HEK293 (cell line): ENCODE measurements around the gene ITGA5.

ENCODE experiments used
- KLF7 ChIP-seq: fragments of 450-650 bp; formaldehyde crosslinking; IDR thresholded peaks from 2 replicates; pipeline ENCODE4 v1.5.1; 2016; ENCODE audit warnings: missing biosample characterization, missing genetic modification characterization, borderline replicate concordance
- OSR2 ChIP-seq: fragments of 450-650 bp; formaldehyde crosslinking; IDR thresholded peaks from 2 replicates; pipeline ENCODE4 v1.5.1; 2016; ENCODE audit warnings: missing biosample characterization, missing genetic modification characterization
- YY2 ChIP-seq: fragments of 450-650 bp; formaldehyde crosslinking; IDR thresholded peaks from 2 replicates; pipeline ENCODE4 v1.5.1; 2016; ENCODE audit warnings: missing biosample characterization, missing genetic modification characterization
- ZBTB21 ChIP-seq: fragments of 450-650 bp; formaldehyde crosslinking; IDR thresholded peaks from 2 replicates; pipeline ENCODE4 v1.5.1; 2017; ENCODE audit warnings: missing biosample characterization, missing genetic modification characterization
- ZBTB48 ChIP-seq: fragments of 450-650 bp; formaldehyde crosslinking; IDR thresholded peaks from 2 replicates; pipeline ENCODE4 v1.5.1; 2016; ENCODE audit warnings: missing biosample characterization, missing genetic modification characterization
- ZBTB6 ChIP-seq: fragments of 450-650 bp; formaldehyde crosslinking; IDR thresholded peaks from 2 replicates; pipeline ENCODE4 v1.5.1; 2017; ENCODE audit warnings: missing biosample characterization, missing genetic modification characterization
- ZFP69B ChIP-seq: fragments of 450-650 bp; formaldehyde crosslinking; IDR thresholded peaks from 2 replicates; pipeline ENCODE4 v1.5.1; 2016; ENCODE audit warnings: missing biosample characterization, missing genetic modification characterization
- ZNF146 ChIP-seq: fragments of 450-650 bp; formaldehyde crosslinking; IDR thresholded peaks from 2 replicates; pipeline ENCODE4 v1.5.1; 2016; ENCODE audit warnings: missing biosample characterization, missing genetic modification characterization
- ZNF211 ChIP-seq: fragments of 450-650 bp; formaldehyde crosslinking; IDR thresholded peaks from 2 replicates; pipeline ENCODE4 v1.5.1; 2016; ENCODE audit warnings: low read depth, missing biosample characterization, missing genetic modification characterization
- ZNF239 ChIP-seq: fragments of 450-650 bp; formaldehyde crosslinking; IDR thresholded peaks from 2 replicates; pipeline ENCODE4 v1.5.1; 2016; ENCODE audit warnings: missing biosample characterization, missing genetic modification characterization
- ZNF24 ChIP-seq: fragments of 450-650 bp; formaldehyde crosslinking; IDR thresholded peaks from 2 replicates; pipeline ENCODE4 v1.5.1; 2016; ENCODE audit warnings: missing biosample characterization, missing genetic modification characterization
- ZNF280C ChIP-seq: fragments of 450-650 bp; formaldehyde crosslinking; IDR thresholded peaks from 2 replicates; pipeline ENCODE4 v1.5.1; 2016; ENCODE audit warnings: missing biosample characterization, missing genetic modification characterization
- ZNF416 ChIP-seq: fragments of 450-650 bp; formaldehyde crosslinking; IDR thresholded peaks from 2 replicates; pipeline ENCODE4 v1.5.1; 2016; ENCODE audit warnings: missing biosample characterization, missing genetic modification characterization
- ZNF426 ChIP-seq: fragments of 450-650 bp; formaldehyde crosslinking; IDR thresholded peaks from 2 replicates; pipeline ENCODE4 v1.5.1; 2017; ENCODE audit warnings: missing biosample characterization, missing genetic modification characterization, mild to moderate bottlenecking, inconsistent platforms, moderate library complexity
- ZNF600 ChIP-seq: fragments of 450-650 bp; formaldehyde crosslinking; IDR thresholded peaks from 2 replicates; pipeline ENCODE4 v1.5.1; 2016; ENCODE audit warnings: missing biosample characterization, missing genetic modification characterization
- ZNF76 ChIP-seq: fragments of 450-650 bp; formaldehyde crosslinking; IDR thresholded peaks from 2 replicates; pipeline ENCODE4; 2016; ENCODE audit warnings: low read depth, missing biosample characterization, missing genetic modification characterization, borderline replicate concordance
- ZNF837 ChIP-seq: fragments of 450-650 bp; formaldehyde crosslinking; IDR thresholded peaks from 2 replicates; pipeline ENCODE4 v1.5.1; 2016; ENCODE audit warnings: missing biosample characterization, missing genetic modification characterization
- TF ChIP-seq, protein P1 (sequence below): fragments of 450-650 bp; formaldehyde crosslinking; IDR thresholded peaks from 2 replicates; pipeline ENCODE4 v1.5.1; 2016; ENCODE audit warnings: missing biosample characterization, missing genetic modification characterization
- TF ChIP-seq, protein P2 (sequence below): fragments of 450-650 bp; formaldehyde crosslinking; IDR thresholded peaks from 2 replicates; pipeline ENCODE4 v1.5.0; 2017; ENCODE audit warnings: missing biosample characterization, missing genetic modification characterization, borderline replicate concordance
- TF ChIP-seq, protein P3 (sequence below): fragments of 450-650 bp; formaldehyde crosslinking; IDR thresholded peaks from 2 replicates; pipeline ENCODE4 v1.5.1; 2016; ENCODE audit warnings: missing biosample characterization, missing genetic modification characterization
- TF ChIP-seq, protein P4 (sequence below): fragments of 450-650 bp; formaldehyde crosslinking; IDR thresholded peaks from 2 replicates; pipeline ENCODE4 v1.5.1; 2016; ENCODE audit warnings: missing biosample characterization, missing genetic modification characterization
- TF ChIP-seq, protein P5 (sequence below): fragments of 450-650 bp; formaldehyde crosslinking; IDR thresholded peaks from 2 replicates; pipeline ENCODE4; 2016; ENCODE audit warnings: missing biosample characterization, missing genetic modification characterization
- TF ChIP-seq, protein P6 (sequence below): fragments of 450-650 bp; formaldehyde crosslinking; IDR thresholded peaks from 2 replicates; pipeline ENCODE4 v1.5.1; 2016; ENCODE audit warnings: missing biosample characterization, missing genetic modification characterization

Gene ITGA5

DNA sequence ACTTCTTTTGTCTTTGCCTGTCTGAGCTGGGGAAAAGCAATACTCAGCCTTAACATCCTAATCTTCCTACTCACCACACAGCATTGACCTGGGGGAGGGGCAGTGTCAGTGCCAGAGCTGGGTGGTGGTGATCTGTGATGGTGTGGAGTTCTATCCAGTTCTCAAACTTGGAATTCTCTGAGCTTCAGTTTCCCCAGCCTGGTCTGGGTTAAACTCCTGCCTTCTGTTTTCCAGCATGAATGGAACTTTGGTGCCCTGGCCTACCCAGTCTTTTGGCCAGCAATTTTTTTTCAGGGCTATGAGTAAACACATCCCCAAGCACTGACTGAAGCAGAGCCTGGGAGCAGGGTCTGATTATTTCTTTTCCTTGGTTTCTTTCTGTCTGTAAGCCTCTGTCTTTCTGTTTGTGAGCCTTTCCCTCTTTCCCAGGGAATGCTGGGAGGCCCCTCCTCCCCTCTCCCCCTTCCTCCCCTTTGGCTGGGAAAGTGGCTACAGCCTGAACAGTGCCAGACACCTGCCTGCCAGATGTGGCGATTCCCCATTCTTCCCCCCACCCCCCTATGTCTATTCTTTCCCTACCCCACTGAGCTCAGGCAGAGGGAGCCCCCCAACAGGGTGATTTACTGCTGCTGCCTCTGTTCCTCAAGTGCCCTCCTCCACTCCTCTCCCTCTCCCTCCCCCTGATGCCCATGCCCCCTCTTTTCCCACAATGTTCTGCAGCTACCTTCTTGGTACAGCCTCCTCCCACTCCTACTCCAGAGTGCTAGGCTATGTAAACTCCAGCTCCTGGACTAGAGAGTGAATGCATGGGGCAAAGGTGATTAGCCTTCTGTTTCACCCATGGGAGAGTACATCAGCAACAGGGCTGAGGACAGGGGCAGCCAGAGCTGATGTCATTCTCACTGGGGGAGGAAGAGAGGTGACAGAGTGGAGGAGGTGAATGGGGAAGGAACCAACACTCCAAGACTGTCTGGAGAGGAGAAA lies 65.9 kb downstream of the ITGA5 start (continued):
- TF ChIP-seq, protein P1, sequence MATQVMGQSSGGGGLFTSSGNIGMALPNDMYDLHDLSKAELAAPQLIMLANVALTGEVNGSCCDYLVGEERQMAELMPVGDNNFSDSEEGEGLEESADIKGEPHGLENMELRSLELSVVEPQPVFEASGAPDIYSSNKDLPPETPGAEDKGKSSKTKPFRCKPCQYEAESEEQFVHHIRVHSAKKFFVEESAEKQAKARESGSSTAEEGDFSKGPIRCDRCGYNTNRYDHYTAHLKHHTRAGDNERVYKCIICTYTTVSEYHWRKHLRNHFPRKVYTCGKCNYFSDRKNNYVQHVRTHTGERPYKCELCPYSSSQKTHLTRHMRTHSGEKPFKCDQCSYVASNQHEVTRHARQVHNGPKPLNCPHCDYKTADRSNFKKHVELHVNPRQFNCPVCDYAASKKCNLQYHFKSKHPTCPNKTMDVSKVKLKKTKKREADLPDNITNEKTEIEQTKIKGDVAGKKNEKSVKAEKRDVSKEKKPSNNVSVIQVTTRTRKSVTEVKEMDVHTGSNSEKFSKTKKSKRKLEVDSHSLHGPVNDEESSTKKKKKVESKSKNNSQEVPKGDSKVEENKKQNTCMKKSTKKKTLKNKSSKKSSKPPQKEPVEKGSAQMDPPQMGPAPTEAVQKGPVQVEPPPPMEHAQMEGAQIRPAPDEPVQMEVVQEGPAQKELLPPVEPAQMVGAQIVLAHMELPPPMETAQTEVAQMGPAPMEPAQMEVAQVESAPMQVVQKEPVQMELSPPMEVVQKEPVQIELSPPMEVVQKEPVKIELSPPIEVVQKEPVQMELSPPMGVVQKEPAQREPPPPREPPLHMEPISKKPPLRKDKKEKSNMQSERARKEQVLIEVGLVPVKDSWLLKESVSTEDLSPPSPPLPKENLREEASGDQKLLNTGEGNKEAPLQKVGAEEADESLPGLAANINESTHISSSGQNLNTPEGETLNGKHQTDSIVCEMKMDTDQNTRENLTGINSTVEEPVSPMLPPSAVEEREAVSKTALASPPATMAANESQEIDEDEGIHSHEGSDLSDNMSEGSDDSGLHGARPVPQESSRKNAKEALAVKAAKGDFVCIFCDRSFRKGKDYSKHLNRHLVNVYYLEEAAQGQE (tag by site-specific recombination): no peak
- TF ChIP-seq ZNF146 (tag by site-specific recombination): no peak
- TF ChIP-seq, protein P2, sequence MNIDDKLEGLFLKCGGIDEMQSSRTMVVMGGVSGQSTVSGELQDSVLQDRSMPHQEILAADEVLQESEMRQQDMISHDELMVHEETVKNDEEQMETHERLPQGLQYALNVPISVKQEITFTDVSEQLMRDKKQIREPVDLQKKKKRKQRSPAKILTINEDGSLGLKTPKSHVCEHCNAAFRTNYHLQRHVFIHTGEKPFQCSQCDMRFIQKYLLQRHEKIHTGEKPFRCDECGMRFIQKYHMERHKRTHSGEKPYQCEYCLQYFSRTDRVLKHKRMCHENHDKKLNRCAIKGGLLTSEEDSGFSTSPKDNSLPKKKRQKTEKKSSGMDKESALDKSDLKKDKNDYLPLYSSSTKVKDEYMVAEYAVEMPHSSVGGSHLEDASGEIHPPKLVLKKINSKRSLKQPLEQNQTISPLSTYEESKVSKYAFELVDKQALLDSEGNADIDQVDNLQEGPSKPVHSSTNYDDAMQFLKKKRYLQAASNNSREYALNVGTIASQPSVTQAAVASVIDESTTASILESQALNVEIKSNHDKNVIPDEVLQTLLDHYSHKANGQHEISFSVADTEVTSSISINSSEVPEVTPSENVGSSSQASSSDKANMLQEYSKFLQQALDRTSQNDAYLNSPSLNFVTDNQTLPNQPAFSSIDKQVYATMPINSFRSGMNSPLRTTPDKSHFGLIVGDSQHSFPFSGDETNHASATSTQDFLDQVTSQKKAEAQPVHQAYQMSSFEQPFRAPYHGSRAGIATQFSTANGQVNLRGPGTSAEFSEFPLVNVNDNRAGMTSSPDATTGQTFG: no peak
- no peak for TF ChIP-seq KLF7 (tag by site-specific recombination)
- TF ChIP-seq ZBTB21 (tag by site-specific recombination): no peak
- TF ChIP-seq ZNF239 (tag by site-specific recombination): no peak
- no peak for TF ChIP-seq YY2 (tag by site-specific recombination)
- TF ChIP-seq ZBTB48 (tag by site-specific recombination): 0 out of 2 replicates have a peak, but pooled peaks have one; percentile 9
- TF ChIP-seq ZNF416 (tag by site-specific recombination): no peak
- TF ChIP-seq ZBTB6 (tag by site-specific recombination): no peak
- peak; percentile 90 for TF ChIP-seq ZNF600 (tag by site-specific recombination)
- TF ChIP-seq, protein P3, sequence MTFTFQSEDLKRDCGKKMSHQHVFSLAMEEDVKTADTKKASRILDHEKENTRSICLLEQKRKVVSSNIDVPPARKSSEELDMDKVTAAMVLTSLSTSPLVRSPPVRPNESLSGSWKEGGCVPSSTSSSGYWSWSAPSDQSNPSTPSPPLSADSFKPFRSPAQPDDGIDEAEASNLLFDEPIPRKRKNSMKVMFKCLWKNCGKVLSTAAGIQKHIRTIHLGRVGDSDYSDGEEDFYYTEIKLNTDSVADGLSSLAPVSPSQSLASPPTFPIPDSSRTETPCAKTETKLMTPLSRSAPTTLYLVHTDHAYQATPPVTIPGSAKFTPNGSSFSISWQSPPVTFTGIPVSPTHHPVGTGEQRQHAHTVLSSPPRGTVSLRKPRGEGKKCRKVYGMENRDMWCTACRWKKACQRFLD (tag by site-specific recombination): no peak
- peak; percentile 92 for TF ChIP-seq OSR2
- TF ChIP-seq ZFP69B (tag by site-specific recombination): no peak
- no peak for TF ChIP-seq ZNF211 (tag by site-specific recombination)
- TF ChIP-seq, protein P4, sequence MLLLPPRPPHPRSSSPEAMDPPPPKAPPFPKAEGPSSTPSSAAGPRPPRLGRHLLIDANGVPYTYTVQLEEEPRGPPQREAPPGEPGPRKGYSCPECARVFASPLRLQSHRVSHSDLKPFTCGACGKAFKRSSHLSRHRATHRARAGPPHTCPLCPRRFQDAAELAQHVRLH (tag by site-specific recombination): no peak
- TF ChIP-seq ZNF24: 0 out of 2 replicates have a peak, but pooled peaks have one; percentile 19
- no peak for TF ChIP-seq ZNF280C (tag by site-specific recombination)
- no peak for TF ChIP-seq ZNF426 (tag by site-specific recombination)
- TF ChIP-seq, protein P5, sequence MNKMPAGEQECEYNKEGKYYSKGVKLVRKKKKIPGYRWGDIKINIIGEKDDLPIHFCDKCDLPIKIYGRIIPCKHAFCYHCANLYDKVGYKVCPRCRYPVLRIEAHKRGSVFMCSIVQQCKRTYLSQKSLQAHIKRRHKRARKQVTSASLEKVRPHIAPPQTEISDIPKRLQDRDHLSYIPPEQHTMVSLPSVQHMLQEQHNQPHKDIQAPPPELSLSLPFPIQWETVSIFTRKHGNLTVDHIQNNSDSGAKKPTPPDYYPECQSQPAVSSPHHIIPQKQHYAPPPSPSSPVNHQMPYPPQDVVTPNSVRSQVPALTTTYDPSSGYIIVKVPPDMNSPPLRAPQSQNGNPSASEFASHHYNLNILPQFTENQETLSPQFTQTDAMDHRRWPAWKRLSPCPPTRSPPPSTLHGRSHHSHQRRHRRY (tag by site-specific recombination): no peak
- TF ChIP-seq, protein P6, sequence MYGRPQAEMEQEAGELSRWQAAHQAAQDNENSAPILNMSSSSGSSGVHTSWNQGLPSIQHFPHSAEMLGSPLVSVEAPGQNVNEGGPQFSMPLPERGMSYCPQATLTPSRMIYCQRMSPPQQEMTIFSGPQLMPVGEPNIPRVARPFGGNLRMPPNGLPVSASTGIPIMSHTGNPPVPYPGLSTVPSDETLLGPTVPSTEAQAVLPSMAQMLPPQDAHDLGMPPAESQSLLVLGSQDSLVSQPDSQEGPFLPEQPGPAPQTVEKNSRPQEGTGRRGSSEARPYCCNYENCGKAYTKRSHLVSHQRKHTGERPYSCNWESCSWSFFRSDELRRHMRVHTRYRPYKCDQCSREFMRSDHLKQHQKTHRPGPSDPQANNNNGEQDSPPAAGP: no peak; the same call in 1 of the 2 replicates
- TF ChIP-seq ZNF837 (tag by site-specific recombination): no peak
- peak; percentile 52; the same call in 1 of the 2 replicates for TF ChIP-seq ZNF76 (tag by site-specific recombination)
